Tibial artery (tissue), 4 donors: ENCODE results near the gene ADGRL2.

Experiments
- DNase-seq, 2 donors: peaks; one replicate each; pipeline ENCODE4 v3.0.0-alpha.2; 2019
- H3K27ac ChIP-seq, 2 donors: fragments of 200-600 bp; sonication (generic) in 1 of 2; 1 replicate in 1 of 2; 2 replicates in 1 of 2; pipeline ENCODE4 v1.5.1; 2018 to 2019; ENCODE audit warnings: mild to moderate bottlenecking in 1 of 2
- H3K27me3 ChIP-seq, 2 donors: fragments of 200-600 bp; sonication (generic) in 1 of 2; one replicate each; pipeline versions ENCODE4 v1.5.1 to v1.6.0; 2016 to 2019
- H3K36me3 ChIP-seq, 3 donors: fragments of 200-600 bp; sonication (generic) in 2 of 3; one replicate each; pipeline ENCODE4 v1.5.1; 2016 to 2019; ENCODE audit warnings: mild to moderate bottlenecking in 2 of 3
- H3K4me1 ChIP-seq, 4 donors: fragments of 200-600 bp; sonication (generic) in 2 of 4; 1 replicate in 3 of 4; 2 replicates in 1 of 4; pipeline ENCODE4 v1.5.1; 2016 to 2019
- H3K4me3 ChIP-seq, 2 donors: fragments of 200-600 bp; sonication (generic) in 1 of 2; 1 replicate in 1 of 2; 2 replicates in 1 of 2; pipeline ENCODE4 v1.5.1; 2018 to 2019; ENCODE audit warnings: mild to moderate bottlenecking in 2 of 2
- H3K9me3 ChIP-seq, 3 donors: fragments of 200-600 bp; sonication (generic) in 1 of 3; one replicate each; pipeline ENCODE4 v1.5.1; 2016 to 2019
- intact Hi-C: fragments of 100-400 bp; cut with DNase I; formaldehyde crosslinking; loops from one replicate; pipeline ENCODE4 v1.15.0; 2023; ENCODE audit warnings: low total_unique reads
- TF ChIP-seq, protein P1 (sequence below), 2 experiments: fragments of 200-600 bp in 1 of 2; fragments of 450-650 bp in 1 of 2; IDR thresholded peaks; one replicate each; pipeline ENCODE4 v1.5.1; 2017 to 2019; ENCODE audit warnings: antibody characterized with exemption in 2 of 2, mild to moderate bottlenecking in 1 of 2, moderate library complexity in 1 of 2

ADGRL2 gene

GRCh38 chr1:81921851-81922462 is 121.2 kb downstream of the ADGRL2 start:
- no peak overlapping the region for H3K27ac ChIP-seq
- H3K4me3 ChIP-seq, result peak overlapping the region in 1 of 2 donors; percentile 13
- TF ChIP-seq, protein P1, sequence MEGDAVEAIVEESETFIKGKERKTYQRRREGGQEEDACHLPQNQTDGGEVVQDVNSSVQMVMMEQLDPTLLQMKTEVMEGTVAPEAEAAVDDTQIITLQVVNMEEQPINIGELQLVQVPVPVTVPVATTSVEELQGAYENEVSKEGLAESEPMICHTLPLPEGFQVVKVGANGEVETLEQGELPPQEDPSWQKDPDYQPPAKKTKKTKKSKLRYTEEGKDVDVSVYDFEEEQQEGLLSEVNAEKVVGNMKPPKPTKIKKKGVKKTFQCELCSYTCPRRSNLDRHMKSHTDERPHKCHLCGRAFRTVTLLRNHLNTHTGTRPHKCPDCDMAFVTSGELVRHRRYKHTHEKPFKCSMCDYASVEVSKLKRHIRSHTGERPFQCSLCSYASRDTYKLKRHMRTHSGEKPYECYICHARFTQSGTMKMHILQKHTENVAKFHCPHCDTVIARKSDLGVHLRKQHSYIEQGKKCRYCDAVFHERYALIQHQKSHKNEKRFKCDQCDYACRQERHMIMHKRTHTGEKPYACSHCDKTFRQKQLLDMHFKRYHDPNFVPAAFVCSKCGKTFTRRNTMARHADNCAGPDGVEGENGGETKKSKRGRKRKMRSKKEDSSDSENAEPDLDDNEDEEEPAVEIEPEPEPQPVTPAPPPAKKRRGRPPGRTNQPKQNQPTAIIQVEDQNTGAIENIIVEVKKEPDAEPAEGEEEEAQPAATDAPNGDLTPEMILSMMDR (IDR thresholded peaks at IDR 0.05), result no peak
- H3K4me1 ChIP-seq, result peaks cover 0 to 26% (median 2%) of the 10 kb centered on the region in 4 donors
- H3K9me3 ChIP-seq, result no peaks in the 10 kb centered on the region
- intact Hi-C loops, result no loop called here
- no peaks in the 10 kb centered on the region for H3K27me3 ChIP-seq
- no peaks in the 10 kb centered on the region for H3K36me3 ChIP-seq
- DNase-seq, result no peak

GRCh38 chr1:81922955-81923354 is 122.2 kb downstream of the ADGRL2 start:
- intact Hi-C loops, result no loop called here
- Histone ChIP-seq H3K36me3 (no peaks in the 10 kb centered on the region), H3K9me3 (no peaks in the 10 kb centered on the region), H3K4me3 (no peak overlapping the region), H3K27me3 (no peaks in the 10 kb centered on the region), H3K27ac (no peak overlapping the region), H3K4me1 (peaks cover 0 to 29% (median 2%) of the 10 kb centered on the region in 4 donors)
- DNase-seq, result no peak
- TF ChIP-seq, protein P1 (IDR thresholded peaks at IDR 0.05), result no peak

DNA sequence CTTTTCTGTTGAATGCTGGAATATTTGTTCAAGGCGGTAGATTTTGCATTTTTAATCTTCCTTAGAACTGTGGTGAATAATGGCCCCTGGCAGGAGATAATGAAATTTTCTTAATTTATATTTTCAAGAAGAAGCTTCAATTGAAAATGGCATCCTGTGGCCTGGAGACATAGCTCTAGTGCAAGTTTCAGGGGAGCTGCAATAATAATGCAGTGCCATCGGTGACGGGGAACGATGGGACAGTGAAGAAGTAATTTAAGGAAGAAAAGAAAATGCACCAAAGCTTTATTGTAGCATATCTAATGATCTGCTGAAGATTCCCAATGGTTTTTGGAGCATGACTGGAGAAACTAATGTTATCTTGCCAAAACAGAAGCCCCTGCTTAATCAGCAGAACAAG is 128.4 kb downstream of the ADGRL2 start:
- H3K9me3 ChIP-seq, result no peaks in the 10 kb centered on the region
- no peak for DNase-seq
- no peaks in the 10 kb centered on the region for H3K36me3 ChIP-seq
- intact Hi-C loops, result no loop called here
- no peak overlapping the region for H3K27ac ChIP-seq
- H3K4me3 ChIP-seq, result no peak overlapping the region
- TF ChIP-seq, protein P1 (IDR thresholded peaks at IDR 0.05), result no peak
- H3K4me1 ChIP-seq, result peaks cover 0 to 11% (median 0%) of the 10 kb centered on the region in 4 donors
- no peaks in the 10 kb centered on the region for H3K27me3 ChIP-seq

DNA sequence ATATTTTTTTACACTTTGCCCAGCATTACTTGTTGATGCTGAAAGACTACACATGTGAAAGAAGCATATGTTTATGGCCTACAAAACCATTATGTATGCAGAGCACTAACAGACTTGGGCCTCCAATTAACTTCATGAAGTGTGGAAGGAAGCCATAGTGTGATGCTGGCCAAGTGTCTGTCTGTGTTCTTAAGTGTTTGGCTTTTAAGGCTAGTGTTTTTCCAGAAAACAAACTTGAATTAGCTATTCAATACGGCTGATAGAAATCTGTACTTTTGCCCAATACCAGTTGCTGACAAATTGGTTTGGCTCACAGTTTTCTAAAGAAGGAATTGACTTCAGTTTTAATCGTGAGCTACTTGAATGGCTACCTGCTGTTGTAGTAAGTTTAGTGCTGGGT is 136.1 kb downstream of the ADGRL2 start:
- Histone ChIP-seq H3K27ac (peak overlapping the region; percentile 41 to 45), H3K4me1 (peaks cover 0 to 34% (median 14%) of the 10 kb centered on the region in 4 donors), H3K36me3 (no peaks in the 10 kb centered on the region), H3K4me3 (no peak overlapping the region), H3K27me3 (no peaks in the 10 kb centered on the region), H3K9me3 (no peaks in the 10 kb centered on the region)
- intact Hi-C loops, result no loop called here
- DNase-seq, result no peak
- TF ChIP-seq, protein P1 (IDR thresholded peaks at IDR 0.05), result no peak

DNA sequence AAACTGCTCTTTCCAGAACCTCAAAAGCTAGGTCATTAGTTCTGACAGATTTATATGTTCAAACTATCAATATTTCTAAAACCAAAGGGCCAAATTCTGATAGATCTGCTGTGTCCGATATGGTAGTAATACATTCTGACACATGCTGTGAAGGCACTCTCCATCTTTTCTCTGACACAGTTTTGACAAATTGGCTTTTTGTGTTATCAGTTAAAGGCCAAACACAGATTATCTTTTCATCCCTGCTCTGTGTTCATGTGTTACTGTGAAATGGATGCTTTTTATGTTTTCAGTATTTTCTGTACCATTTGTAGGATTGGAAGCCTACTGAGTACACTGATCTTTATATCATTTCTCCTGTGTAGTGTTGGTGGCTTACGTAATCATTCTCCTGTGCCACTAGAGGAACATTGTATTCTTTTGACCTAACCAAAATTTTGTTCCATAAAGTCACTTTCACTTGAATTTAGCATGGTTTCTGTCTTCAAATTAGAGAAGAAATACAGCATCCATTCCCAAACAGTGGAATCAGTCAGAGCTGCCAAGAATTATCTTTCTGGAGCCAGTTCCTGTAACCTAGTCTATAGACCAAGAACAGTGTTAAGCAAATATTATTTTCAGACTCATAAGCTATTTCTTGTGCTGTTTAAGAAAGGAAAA is 137.2 kb downstream of the ADGRL2 start:
- H3K9me3 ChIP-seq, result no peaks in the 10 kb centered on the region
- H3K36me3 ChIP-seq, result no peaks in the 10 kb centered on the region
- TF ChIP-seq, protein P1 (IDR thresholded peaks at IDR 0.05), result no peak
- no peaks in the 10 kb centered on the region for H3K27me3 ChIP-seq
- H3K27ac ChIP-seq, result peak overlapping the region; percentile 41 to 45
- H3K4me1 ChIP-seq, result peaks cover 0 to 37% (median 14%) of the 10 kb centered on the region in 4 donors
- intact Hi-C loops, result no loop called here
- H3K4me3 ChIP-seq, result no peak overlapping the region
- DNase-seq, result no peak
